Measurements from ENCODE around the gene GPC6. TPM values are rescaled to one million over a fixed set of nuclear protein-coding genes. Genes with fewer than 3 reads are reported as not detected.

Gene GPC6
- total RNA-seq, 1 donor from 2014 or later, result not detected

DNA sequence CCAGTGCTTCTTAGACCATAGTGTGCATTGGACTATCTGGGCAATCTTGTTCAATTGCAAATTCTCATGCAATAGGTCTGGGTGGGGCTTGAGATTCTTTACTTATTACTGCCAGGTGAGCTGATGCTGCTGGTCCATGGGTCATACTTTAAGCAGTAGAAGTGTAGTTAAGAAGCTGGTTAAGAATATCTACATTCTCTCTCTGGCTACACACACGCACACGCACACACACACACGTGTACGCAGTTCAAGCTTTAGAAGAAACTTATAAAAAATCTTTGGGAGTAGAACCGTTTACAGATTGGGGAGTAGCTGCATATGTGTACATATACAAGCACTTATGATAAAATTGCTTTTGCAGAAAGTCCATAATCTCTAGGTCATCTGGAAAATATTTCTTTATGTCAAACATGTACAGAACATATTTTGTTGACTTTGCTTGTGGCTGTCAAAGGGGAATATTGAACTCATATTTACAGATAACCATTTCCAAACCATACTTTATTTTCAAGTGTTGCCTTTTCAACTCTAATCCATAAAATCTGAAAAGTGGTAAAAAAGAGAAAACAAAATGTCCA lies 99.7 kb downstream of the GPC6 start:
- Mint-ChIP-seq H3K27ac (no peak overlapping the region), H3K27me3 (no peaks in the 10 kb centered on the region), H3K36me3 (ENCODE audit: low read depth) (no peaks in the 10 kb centered on the region), H3K4me1 (no peaks in the 10 kb centered on the region), H3K4me3 (no peak overlapping the region), H3K9me3 (peaks cover 17% of the 10 kb centered on the region)
- DNase-seq (no peak), ATAC-seq (ENCODE audit: low read depth) (no peak)
- TF ChIP-seq, protein P1, sequence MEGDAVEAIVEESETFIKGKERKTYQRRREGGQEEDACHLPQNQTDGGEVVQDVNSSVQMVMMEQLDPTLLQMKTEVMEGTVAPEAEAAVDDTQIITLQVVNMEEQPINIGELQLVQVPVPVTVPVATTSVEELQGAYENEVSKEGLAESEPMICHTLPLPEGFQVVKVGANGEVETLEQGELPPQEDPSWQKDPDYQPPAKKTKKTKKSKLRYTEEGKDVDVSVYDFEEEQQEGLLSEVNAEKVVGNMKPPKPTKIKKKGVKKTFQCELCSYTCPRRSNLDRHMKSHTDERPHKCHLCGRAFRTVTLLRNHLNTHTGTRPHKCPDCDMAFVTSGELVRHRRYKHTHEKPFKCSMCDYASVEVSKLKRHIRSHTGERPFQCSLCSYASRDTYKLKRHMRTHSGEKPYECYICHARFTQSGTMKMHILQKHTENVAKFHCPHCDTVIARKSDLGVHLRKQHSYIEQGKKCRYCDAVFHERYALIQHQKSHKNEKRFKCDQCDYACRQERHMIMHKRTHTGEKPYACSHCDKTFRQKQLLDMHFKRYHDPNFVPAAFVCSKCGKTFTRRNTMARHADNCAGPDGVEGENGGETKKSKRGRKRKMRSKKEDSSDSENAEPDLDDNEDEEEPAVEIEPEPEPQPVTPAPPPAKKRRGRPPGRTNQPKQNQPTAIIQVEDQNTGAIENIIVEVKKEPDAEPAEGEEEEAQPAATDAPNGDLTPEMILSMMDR (IDR thresholded peaks at IDR 0.05), result no peak
- CTCF ChIA-PET, result no interaction called here
- POLR2A ChIA-PET, result no interaction called here
- intact Hi-C loops (cut with micrococcal nuclease), result no loop called here

DNA sequence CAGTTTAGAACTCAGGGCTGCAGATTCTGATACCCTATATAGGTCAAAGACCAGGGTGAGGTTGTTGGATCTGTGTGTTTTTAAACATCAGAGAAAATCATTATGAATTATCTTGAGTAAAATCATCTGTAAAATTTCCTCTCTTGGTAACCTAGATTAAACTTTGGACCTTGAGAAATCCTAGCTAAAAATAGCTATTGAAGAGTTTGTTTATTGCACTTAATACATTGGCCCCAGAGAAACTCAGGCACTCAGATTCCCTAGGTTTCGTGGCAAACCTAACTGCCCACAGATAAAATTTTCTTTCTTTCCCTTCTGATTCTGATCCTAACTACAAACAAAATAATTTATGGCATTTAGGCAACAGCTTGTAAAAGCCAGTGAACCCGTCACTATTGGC lies 102.3 kb downstream of the GPC6 start:
- ATAC-seq (ENCODE audit: low read depth) (no peak), DNase-seq (no peak)
- Mint-ChIP-seq H3K4me3 (no peak overlapping the region), H3K36me3 (ENCODE audit: low read depth) (no peaks in the 10 kb centered on the region), H3K27me3 (no peaks in the 10 kb centered on the region), H3K27ac (no peak overlapping the region), H3K9me3 (peaks cover 20% of the 10 kb centered on the region), H3K4me1 (no peaks in the 10 kb centered on the region)
- TF ChIP-seq, protein P1 (IDR thresholded peaks at IDR 0.05), result no peak
- ChIA-PET CTCF (no interaction called here), POLR2A (no interaction called here)
- intact Hi-C loops (cut with micrococcal nuclease), result no loop called here

DNA sequence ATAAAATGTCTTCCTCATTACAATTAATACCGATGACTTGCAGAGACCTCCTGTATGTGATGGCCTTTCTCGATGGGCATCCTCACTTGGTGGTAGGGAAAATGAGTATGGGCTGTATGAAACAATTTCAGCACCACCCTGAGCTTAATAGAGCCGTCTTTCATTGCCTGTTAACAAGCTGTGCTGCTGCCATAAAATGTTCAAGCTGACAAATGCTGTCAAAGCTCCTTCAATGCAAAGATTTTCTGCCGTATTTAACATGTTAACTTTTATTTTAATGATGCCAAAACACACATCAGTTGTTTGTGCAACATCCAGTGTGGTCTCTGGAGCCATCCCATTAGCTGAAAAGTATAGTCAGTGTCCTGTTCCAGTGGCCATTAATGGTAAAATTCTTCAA lies 110.1 kb downstream of the GPC6 start:
- TF ChIP-seq, protein P1 (IDR thresholded peaks at IDR 0.05), result no peak
- H3K27me3 Mint-ChIP-seq, result no peaks in the 10 kb centered on the region
- no peaks in the 10 kb centered on the region for H3K36me3 Mint-ChIP-seq (ENCODE audit: low read depth)
- ChIA-PET POLR2A (no interaction called here), CTCF (no interaction called here)
- H3K4me3 Mint-ChIP-seq, result no peak overlapping the region
- no peak overlapping the region for H3K27ac Mint-ChIP-seq
- no peak for ATAC-seq (ENCODE audit: low read depth)
- peaks cover 13% of the 10 kb centered on the region for H3K9me3 Mint-ChIP-seq
- intact Hi-C loops (cut with micrococcal nuclease), result no loop called here
- no peak for DNase-seq
- H3K4me1 Mint-ChIP-seq, result no peaks in the 10 kb centered on the region

DNA sequence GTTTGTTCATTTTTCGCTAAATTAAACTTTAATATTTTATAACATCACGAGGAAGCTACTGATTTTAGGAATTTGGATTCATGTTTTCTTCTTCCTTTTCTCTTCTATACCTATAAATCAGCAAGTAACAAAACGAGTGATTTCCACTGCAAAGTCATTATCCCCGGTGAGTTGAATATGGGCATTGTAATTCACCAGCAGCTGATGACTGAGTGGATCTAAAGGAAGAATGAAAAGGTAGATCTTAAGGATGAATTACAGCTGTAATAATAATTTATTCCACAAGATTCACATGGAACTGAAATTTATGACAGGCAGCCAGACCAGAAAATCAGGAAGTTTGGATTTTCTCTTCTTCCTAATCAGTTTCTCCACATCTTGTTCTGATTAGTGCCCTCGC lies 111.4 kb downstream of the GPC6 start:
- no peak for ATAC-seq (ENCODE audit: low read depth)
- intact Hi-C loops (cut with micrococcal nuclease), result no loop called here

DNA sequence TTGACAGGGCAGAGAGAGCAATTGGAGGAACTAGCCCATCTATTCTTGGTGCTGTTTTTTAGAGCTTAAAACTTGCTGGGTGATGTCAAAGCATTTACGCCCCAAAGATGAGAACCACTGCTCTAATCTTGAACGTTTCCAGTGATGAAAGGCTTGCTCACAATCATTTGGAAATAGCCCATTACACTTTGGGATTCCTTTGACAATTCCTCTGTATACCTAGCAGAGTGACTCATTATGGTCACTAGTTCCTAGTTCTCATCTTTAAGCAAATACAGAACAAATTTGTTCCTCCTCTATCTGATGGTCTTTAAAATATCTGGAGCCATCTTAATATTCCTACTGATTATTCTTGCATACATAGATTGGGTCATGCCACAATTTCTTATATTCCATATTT lies 112.3 kb downstream of the GPC6 start:
- Mint-ChIP-seq H3K27ac (no peak overlapping the region), H3K4me1 (no peaks in the 10 kb centered on the region), H3K27me3 (no peaks in the 10 kb centered on the region), H3K9me3 (peaks cover 8% of the 10 kb centered on the region), H3K36me3 (ENCODE audit: low read depth) (no peaks in the 10 kb centered on the region), H3K4me3 (no peak overlapping the region)
- no peak for ATAC-seq (ENCODE audit: low read depth)
- DNase-seq, result no peak
- TF ChIP-seq, protein P1 (IDR thresholded peaks at IDR 0.05), result no peak
- ChIA-PET CTCF (no interaction called here), POLR2A (no interaction called here)
- intact Hi-C loops (cut with micrococcal nuclease), result no loop called here

More for the DNA sequence above, 111.4 kb downstream of the GPC6 start:
- H3K9me3 Mint-ChIP-seq, result peaks cover 8% of the 10 kb centered on the region
- H3K4me1 Mint-ChIP-seq, result no peaks in the 10 kb centered on the region
- DNase-seq, result no peak
- H3K27me3 Mint-ChIP-seq, result no peaks in the 10 kb centered on the region
- no peak overlapping the region for H3K27ac Mint-ChIP-seq
- POLR2A ChIA-PET, result no interaction called here
- no peaks in the 10 kb centered on the region for H3K36me3 Mint-ChIP-seq (ENCODE audit: low read depth)
- TF ChIP-seq, protein P1 (IDR thresholded peaks at IDR 0.05), result no peak
- CTCF ChIA-PET, result no interaction called here
- H3K4me3 Mint-ChIP-seq, result no peak overlapping the region
